HEK293 (cell line): ENCODE data around the gene TGFBI.

ENCODE experiments used
- CTCF ChIA-PET: fragments of 350-600 bp; formaldehyde crosslinking; extraction: SDS; loops from one replicate; lab custom pipeline; 2021; ENCODE audit warnings: antibody characterized with exemption; lab: Yijun Ruan, JAX
- POLR2A ChIA-PET: fragments of 300-600 bp; formaldehyde crosslinking; extraction: SDS; loops from one replicate; lab custom pipeline; 2020; ENCODE audit warnings: antibody characterized with exemption, inconsistent platforms; lab: Yijun Ruan, JAX
- H3K27ac ChIP-seq: fragments of 200-500 bp; sonication (Bioruptor generic); 2 replicates; pipeline ENCODE4 v1.5.1; 2014; ENCODE audit warnings: low read depth, low read length, control low read depth, inconsistent platforms; ENCODE audit errors: extremely low read depth
- H3K36me3 ChIP-seq, 2 experiments: fragments of 200-500 bp in 1 of 2; sonication (Bioruptor generic) in 1 of 2; 1 replicate in 1 of 2; 2 replicates in 1 of 2; pipeline ENCODE4 v1.5.1; 2014 to 2017; ENCODE audit warnings: inconsistent platforms in 2 of 2, low read length in 2 of 2; ENCODE audit not compliant: control insufficient read depth in 2 of 2, insufficient read depth in 1 of 2
- H3K4me1 ChIP-seq: fragments of 200-500 bp; sonication (Bioruptor generic); 2 replicates; pipeline ENCODE4 v1.5.1; 2014; ENCODE audit warnings: mild to moderate bottlenecking, low read length, inconsistent platforms; ENCODE audit not compliant: control insufficient read depth, insufficient read depth
- H3K4me3 ChIP-seq: 2 replicates; pipeline ENCODE4 v1.5.1; 2011; ENCODE audit warnings: low read depth, mild to moderate bottlenecking, control low read depth, low read length, moderate library complexity
- H3K9me3 ChIP-seq: fragments of 200-500 bp; sonication (Bioruptor generic); 2 replicates; pipeline ENCODE4 v1.5.1; 2014; ENCODE audit warnings: low read depth, low read length, inconsistent platforms; ENCODE audit not compliant: control insufficient read depth, insufficient read depth
- GLI2 ChIP-seq: fragments of 450-650 bp; formaldehyde crosslinking; IDR thresholded peaks from 2 replicates; pipeline ENCODE4; 2017; ENCODE audit warnings: missing biosample characterization, missing genetic modification characterization, low read depth, borderline replicate concordance
- PBX3 ChIP-seq: sonication (generic); formaldehyde crosslinking; IDR thresholded peaks from 2 replicates; pipeline ENCODE4 v1.8.1; 2022; ENCODE audit warnings: mild to moderate bottlenecking, moderate library complexity, missing genetic modification reagents
- ZBTB48 ChIP-seq: fragments of 450-650 bp; formaldehyde crosslinking; IDR thresholded peaks from 2 replicates; pipeline ENCODE4 v1.5.1; 2016; ENCODE audit warnings: missing biosample characterization, missing genetic modification characterization
- ZNF157 ChIP-seq: fragments of 450-650 bp; formaldehyde crosslinking; IDR thresholded peaks from 2 replicates; pipeline ENCODE4 v1.5.1; 2016; ENCODE audit warnings: missing biosample characterization, missing genetic modification characterization
- ZNF280C ChIP-seq: fragments of 450-650 bp; formaldehyde crosslinking; IDR thresholded peaks from 2 replicates; pipeline ENCODE4 v1.5.1; 2016; ENCODE audit warnings: missing biosample characterization, missing genetic modification characterization
- ZNF302 ChIP-seq: fragments of 450-650 bp; formaldehyde crosslinking; IDR thresholded peaks from 2 replicates; pipeline ENCODE4 v1.5.1; 2016; ENCODE audit warnings: missing biosample characterization, missing genetic modification characterization, low read depth
- ZNF341 ChIP-seq: fragments of 450-650 bp; formaldehyde crosslinking; IDR thresholded peaks from 2 replicates; pipeline ENCODE4; 2016; ENCODE audit warnings: low read depth, missing biosample characterization, missing genetic modification characterization
- ZNF501 ChIP-seq: fragments of 450-650 bp; formaldehyde crosslinking; IDR thresholded peaks from 2 replicates; pipeline ENCODE4 v1.5.1; 2016; ENCODE audit warnings: missing biosample characterization, missing genetic modification characterization
- ZNF600 ChIP-seq: fragments of 450-650 bp; formaldehyde crosslinking; IDR thresholded peaks from 2 replicates; pipeline ENCODE4 v1.5.1; 2016; ENCODE audit warnings: missing biosample characterization, missing genetic modification characterization
- ZNF677 ChIP-seq: fragments of 450-650 bp; IDR thresholded peaks from 2 replicates; pipeline ENCODE4 v1.5.0; 2018; ENCODE audit warnings: missing biosample characterization, mild to moderate bottlenecking, missing genetic modification characterization, moderate library complexity
- ZNF692 ChIP-seq: fragments of 450-650 bp; formaldehyde crosslinking; IDR thresholded peaks from 2 replicates; pipeline ENCODE4 v1.5.1; 2016; ENCODE audit warnings: missing biosample characterization, missing genetic modification characterization
- TF ChIP-seq, protein P1 (sequence below): fragments of 450-650 bp; formaldehyde crosslinking; IDR thresholded peaks from 2 replicates; pipeline ENCODE4 v1.5.1; 2016; ENCODE audit warnings: missing biosample characterization, missing genetic modification characterization
- TF ChIP-seq, protein P2 (sequence below): fragments of 450-650 bp; formaldehyde crosslinking; IDR thresholded peaks from 2 replicates; pipeline ENCODE4 v1.5.1; 2016; ENCODE audit warnings: missing biosample characterization, missing genetic modification characterization
- TF ChIP-seq, protein P3 (sequence below): fragments of 450-650 bp; formaldehyde crosslinking; IDR thresholded peaks from 2 replicates; pipeline ENCODE4 v1.5.1; 2017; ENCODE audit warnings: missing biosample characterization, missing genetic modification characterization

The TGFBI gene

DNA sequence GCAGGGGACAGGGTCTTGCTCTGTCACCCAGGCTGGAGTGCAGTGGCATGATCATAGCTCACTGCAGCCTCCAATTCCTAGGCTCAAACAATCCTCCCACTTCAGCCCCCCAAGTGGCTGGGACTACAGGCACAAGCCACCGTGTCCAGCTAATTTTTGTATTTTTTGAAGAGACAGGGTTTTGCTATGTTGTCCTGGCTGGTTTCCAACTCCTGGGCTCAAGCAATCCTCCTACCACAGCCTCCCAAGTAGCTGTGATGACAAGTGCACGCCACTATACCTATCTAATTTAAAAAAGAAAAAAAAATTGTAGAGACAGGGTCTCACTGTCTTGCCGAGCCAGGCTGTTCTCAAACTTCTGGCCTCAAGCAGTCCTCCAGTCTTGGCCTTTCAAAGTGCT, 42.4 kb upstream of the TGFBI start:
- Histone ChIP-seq H3K4me3 (no peak overlapping the region), H3K4me1 (no peaks in the 10 kb centered on the region; the same call in 1 of the 2 replicates), H3K36me3 (no peaks in the 10 kb centered on the region), H3K27ac (no peak overlapping the region), H3K9me3 (no peaks in the 10 kb centered on the region)
- CTCF ChIA-PET: interaction anchor here (0.6 to 3.6 kb wide), 4 partner anchors 9 to 1765 kb away, joined by 3 to 22 read pairs (median 3); no protein-coding TSS in a partner anchor
- POLR2A ChIA-PET: no interaction called here
- TF ChIP-seq ZNF692 (tag by site-specific recombination): no peak
- no peak for TF ChIP-seq ZBTB48 (tag by site-specific recombination)
- no peak for TF ChIP-seq ZNF600 (tag by site-specific recombination)
- TF ChIP-seq, protein P1, sequence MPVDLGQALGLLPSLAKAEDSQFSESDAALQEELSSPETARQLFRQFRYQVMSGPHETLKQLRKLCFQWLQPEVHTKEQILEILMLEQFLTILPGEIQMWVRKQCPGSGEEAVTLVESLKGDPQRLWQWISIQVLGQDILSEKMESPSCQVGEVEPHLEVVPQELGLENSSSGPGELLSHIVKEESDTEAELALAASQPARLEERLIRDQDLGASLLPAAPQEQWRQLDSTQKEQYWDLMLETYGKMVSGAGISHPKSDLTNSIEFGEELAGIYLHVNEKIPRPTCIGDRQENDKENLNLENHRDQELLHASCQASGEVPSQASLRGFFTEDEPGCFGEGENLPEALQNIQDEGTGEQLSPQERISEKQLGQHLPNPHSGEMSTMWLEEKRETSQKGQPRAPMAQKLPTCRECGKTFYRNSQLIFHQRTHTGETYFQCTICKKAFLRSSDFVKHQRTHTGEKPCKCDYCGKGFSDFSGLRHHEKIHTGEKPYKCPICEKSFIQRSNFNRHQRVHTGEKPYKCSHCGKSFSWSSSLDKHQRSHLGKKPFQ (tag by site-specific recombination): no peak

DNA sequence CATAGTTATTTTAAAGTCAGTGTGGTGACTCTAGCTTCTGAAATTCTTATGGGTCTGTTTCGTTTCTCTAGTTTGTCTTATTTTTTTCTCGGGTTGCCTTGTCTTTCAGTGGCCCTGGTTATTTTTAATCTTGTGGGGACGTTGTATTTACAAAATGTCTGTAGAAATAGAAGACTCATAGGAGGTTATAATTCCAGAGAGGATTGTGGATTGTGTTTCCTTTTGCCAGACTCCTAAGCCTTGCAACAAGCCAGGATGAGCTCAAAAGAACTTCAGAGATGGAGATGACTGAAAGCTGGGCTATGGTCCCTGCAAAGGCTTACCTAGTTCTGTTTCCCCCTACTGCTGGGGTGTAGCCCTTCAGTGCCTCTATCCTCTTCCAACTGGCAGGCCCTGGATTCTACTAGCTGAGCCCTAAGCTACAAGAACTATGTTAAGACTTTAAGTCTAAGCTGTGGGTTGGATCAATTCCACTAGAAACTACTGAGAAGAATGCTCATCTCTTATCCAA, 41.8 kb upstream of the TGFBI start:
- TF ChIP-seq PBX3 (CRISPR knock-in tag): no peak
- TF ChIP-seq, protein P2, sequence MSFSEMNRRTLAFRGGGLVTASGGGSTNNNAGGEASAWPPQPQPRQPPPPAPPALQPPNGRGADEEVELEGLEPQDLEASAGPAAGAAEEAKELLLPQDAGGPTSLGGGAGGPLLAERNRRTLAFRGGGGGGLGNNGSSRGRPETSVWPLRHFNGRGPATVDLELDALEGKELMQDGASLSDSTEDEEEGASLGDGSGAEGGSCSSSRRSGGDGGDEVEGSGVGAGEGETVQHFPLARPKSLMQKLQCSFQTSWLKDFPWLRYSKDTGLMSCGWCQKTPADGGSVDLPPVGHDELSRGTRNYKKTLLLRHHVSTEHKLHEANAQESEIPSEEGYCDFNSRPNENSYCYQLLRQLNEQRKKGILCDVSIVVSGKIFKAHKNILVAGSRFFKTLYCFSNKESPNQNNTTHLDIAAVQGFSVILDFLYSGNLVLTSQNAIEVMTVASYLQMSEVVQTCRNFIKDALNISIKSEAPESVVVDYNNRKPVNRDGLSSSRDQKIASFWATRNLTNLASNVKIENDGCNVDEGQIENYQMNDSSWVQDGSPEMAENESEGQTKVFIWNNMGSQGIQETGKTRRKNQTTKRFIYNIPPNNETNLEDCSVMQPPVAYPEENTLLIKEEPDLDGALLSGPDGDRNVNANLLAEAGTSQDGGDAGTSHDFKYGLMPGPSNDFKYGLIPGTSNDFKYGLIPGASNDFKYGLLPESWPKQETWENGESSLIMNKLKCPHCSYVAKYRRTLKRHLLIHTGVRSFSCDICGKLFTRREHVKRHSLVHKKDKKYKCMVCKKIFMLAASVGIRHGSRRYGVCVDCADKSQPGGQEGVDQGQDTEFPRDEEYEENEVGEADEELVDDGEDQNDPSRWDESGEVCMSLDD (tag by site-specific recombination): no peak
- no peak for TF ChIP-seq ZNF302
- TF ChIP-seq, protein P3, sequence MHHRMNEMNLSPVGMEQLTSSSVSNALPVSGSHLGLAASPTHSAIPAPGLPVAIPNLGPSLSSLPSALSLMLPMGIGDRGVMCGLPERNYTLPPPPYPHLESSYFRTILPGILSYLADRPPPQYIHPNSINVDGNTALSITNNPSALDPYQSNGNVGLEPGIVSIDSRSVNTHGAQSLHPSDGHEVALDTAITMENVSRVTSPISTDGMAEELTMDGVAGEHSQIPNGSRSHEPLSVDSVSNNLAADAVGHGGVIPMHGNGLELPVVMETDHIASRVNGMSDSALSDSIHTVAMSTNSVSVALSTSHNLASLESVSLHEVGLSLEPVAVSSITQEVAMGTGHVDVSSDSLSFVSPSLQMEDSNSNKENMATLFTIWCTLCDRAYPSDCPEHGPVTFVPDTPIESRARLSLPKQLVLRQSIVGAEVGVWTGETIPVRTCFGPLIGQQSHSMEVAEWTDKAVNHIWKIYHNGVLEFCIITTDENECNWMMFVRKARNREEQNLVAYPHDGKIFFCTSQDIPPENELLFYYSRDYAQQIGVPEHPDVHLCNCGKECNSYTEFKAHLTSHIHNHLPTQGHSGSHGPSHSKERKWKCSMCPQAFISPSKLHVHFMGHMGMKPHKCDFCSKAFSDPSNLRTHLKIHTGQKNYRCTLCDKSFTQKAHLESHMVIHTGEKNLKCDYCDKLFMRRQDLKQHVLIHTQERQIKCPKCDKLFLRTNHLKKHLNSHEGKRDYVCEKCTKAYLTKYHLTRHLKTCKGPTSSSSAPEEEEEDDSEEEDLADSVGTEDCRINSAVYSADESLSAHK (tag by site-specific recombination): no peak
- no peak for TF ChIP-seq ZNF280C (tag by site-specific recombination)
- TF ChIP-seq ZNF677 (tag by site-specific recombination): no peak
- no peak for TF ChIP-seq GLI2 (tag by site-specific recombination)
- TF ChIP-seq ZNF501 (tag by site-specific recombination): no peak
- TF ChIP-seq ZNF341 (tag by site-specific recombination): no peak
- no peak for TF ChIP-seq ZNF157 (tag by site-specific recombination)
- H3K27ac ChIP-seq: no peak overlapping the region
- ChIA-PET POLR2A (no interaction called here), CTCF (interaction anchor here (0.6 to 3.6 kb wide), 7 partner anchors 9 to 1765 kb away, joined by 3 to 22 read pairs (median 3); no protein-coding TSS in a partner anchor)
- H3K9me3 ChIP-seq: no peaks in the 10 kb centered on the region
- H3K4me1 ChIP-seq: no peaks in the 10 kb centered on the region; the same call in 1 of the 2 replicates
- no peaks in the 10 kb centered on the region for H3K36me3 ChIP-seq
- H3K4me3 ChIP-seq: no peak overlapping the region
